Testis (tissue), 3 donors: ENCODE results near the gene DOK5. TPM values are rescaled to one million over a fixed set of nuclear protein-coding genes. Genes with fewer than 3 reads are reported as not detected.

Experiments
- DNase-seq: peaks from one replicate; pipeline ENCODE4 v3.0.0-alpha.2; 2019
- H3K27ac ChIP-seq, 2 donors: fragments of 200-600 bp; sonication (generic); one replicate each; pipeline ENCODE4 v1.5.1; 2019
- H3K27me3 ChIP-seq: fragments of 200-600 bp; sonication (generic); one replicate; pipeline ENCODE4 v1.5.1; 2019
- H3K36me3 ChIP-seq: fragments of 200-600 bp; sonication (generic); one replicate; pipeline ENCODE4 v1.5.1; 2017; ENCODE audit warnings: low read depth; ENCODE audit errors: missing control alignments
- H3K4me1 ChIP-seq: fragments of 200-600 bp; sonication (generic); one replicate; pipeline ENCODE4 v1.5.1; 2019
- H3K4me3 ChIP-seq, 2 donors: fragments of 200-600 bp; sonication (generic); one replicate each; pipeline ENCODE4 v1.5.1; 2017 to 2019
- H3K9me3 ChIP-seq: fragments of 200-600 bp; sonication (generic); one replicate; pipeline ENCODE4 v1.5.1; 2017
- POLR2A ChIP-seq: fragments of 450-650 bp; IDR thresholded peaks from one replicate; pipeline ENCODE4 v1.6.1; 2017; ENCODE audit warnings: antibody characterized with exemption, mild to moderate bottlenecking, moderate library complexity
- WGBS, 2 donors: methylation state at CpG; one replicate each; pipeline ENCODE4 v1.1.5; 2018; 5-methylcytosine and 5-hydroxymethylcytosine counted together
- intact Hi-C: fragments of 100-400 bp; cut with DNase I; formaldehyde crosslinking; loops from one replicate; pipeline ENCODE4 v1.15.1; 2023; ENCODE audit warnings: low total_unique reads
- polyA plus RNA-seq: library from polyadenylated mRNA; stranded (reverse); fragments of 350-450 nt; fragmentation: Illumina TruSeq; extraction: RNeasy Lipid Tissue Mini Kit (QIAGEN cat#74804); gene quantifications from one replicate; pipeline ENCODE4 v1.2.3, GENCODE V29; 2014; ENCODE audit warnings: low read depth, low replicate concordance; ENCODE audit not compliant: insufficient read depth
- total RNA-seq, 2 donors: library from RNA; depleted of rRNA; stranded (reverse); fragments of >200 nt; gene quantifications; one replicate each; pipeline ENCODE4 v1.2.3, GENCODE V29; 2016
- TF ChIP-seq, protein P1 (sequence below), 3 experiments: fragments of 450-650 bp in 2 of 3; fragments of 200-600 bp in 1 of 3; sonication (generic) in 1 of 3; IDR thresholded peaks; one replicate each; pipeline ENCODE4 v1.5.1; 2016 to 2019; ENCODE audit warnings: antibody characterized with exemption in 3 of 3, mild to moderate bottlenecking in 2 of 3, moderate library complexity in 1 of 3

Gene DOK5
- total and polyA plus RNA-seq, 3 donors from 2014 or later: 1.0 to 3.1 (median 1.7) TPM

- H3K36me3 ChIP-seq: no peaks in the 10 kb centered on the region
- no peaks in the 10 kb centered on the region for H3K4me1 ChIP-seq
- no peaks in the 10 kb centered on the region for H3K9me3 ChIP-seq
- intact Hi-C loops: no loop called here
- DNase-seq: no peak
- H3K27ac ChIP-seq: no peak overlapping the region
- H3K27me3 ChIP-seq: no peaks in the 10 kb centered on the region
- TF ChIP-seq, protein P1, sequence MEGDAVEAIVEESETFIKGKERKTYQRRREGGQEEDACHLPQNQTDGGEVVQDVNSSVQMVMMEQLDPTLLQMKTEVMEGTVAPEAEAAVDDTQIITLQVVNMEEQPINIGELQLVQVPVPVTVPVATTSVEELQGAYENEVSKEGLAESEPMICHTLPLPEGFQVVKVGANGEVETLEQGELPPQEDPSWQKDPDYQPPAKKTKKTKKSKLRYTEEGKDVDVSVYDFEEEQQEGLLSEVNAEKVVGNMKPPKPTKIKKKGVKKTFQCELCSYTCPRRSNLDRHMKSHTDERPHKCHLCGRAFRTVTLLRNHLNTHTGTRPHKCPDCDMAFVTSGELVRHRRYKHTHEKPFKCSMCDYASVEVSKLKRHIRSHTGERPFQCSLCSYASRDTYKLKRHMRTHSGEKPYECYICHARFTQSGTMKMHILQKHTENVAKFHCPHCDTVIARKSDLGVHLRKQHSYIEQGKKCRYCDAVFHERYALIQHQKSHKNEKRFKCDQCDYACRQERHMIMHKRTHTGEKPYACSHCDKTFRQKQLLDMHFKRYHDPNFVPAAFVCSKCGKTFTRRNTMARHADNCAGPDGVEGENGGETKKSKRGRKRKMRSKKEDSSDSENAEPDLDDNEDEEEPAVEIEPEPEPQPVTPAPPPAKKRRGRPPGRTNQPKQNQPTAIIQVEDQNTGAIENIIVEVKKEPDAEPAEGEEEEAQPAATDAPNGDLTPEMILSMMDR (IDR thresholded peaks at IDR 0.05): no peak
- no peak for TF ChIP-seq POLR2A
- H3K4me3 ChIP-seq: no peak overlapping the region
- 94 to 96% methylated on average over 2 of the region's 2 CpGs for WGBS, 2 donors
Observed at GRCh38 chr20:54556406-54556805, 81.0 kb downstream of the DOK5 start.

- no peaks in the 10 kb centered on the region for H3K9me3 ChIP-seq
- H3K4me3 ChIP-seq: no peak overlapping the region
- WGBS, 2 donors: 86 to 87% methylated on average over 3 of the region's 3 CpGs
- intact Hi-C loops: no loop called here
- DNase-seq: no peak
- no peaks in the 10 kb centered on the region for H3K27me3 ChIP-seq
- TF ChIP-seq, protein P1 (IDR thresholded peaks at IDR 0.05): no peak
- no peak for TF ChIP-seq POLR2A
- no peaks in the 10 kb centered on the region for H3K36me3 ChIP-seq
- H3K27ac ChIP-seq: no peak overlapping the region
- H3K4me1 ChIP-seq: no peaks in the 10 kb centered on the region
Observed at GRCh38 chr20:54557806-54558590, 82.6 kb downstream of the DOK5 start.

DNA sequence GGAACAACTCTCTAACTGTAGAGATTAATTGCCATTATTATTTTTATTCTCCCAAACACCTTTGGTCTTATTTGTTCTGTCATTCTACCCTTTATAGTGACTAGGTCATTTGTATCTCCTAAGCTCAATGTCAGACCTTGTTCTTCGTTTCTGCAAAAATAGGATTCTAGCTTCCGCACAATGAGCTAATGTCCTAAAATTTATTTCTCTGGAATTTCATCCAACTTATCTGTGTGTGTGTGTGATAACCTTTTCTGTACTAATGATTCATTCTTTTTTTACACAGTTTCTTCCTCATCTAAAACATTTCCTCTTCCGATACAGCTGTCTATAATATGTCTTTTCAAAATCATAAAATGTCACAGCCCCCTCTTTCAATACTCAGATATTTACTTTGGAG lies 84.5 kb downstream of the DOK5 start:
- Histone ChIP-seq H3K36me3 (no peaks in the 10 kb centered on the region), H3K27me3 (no peaks in the 10 kb centered on the region), H3K9me3 (no peaks in the 10 kb centered on the region), H3K4me3 (no peak overlapping the region), H3K27ac (no peak overlapping the region), H3K4me1 (no peaks in the 10 kb centered on the region)
- DNase-seq: no peak
- WGBS, 2 donors: 67 to 69% methylated on average over 3 of the region's 3 CpGs
- TF ChIP-seq POLR2A: no peak
- TF ChIP-seq, protein P1 (IDR thresholded peaks at IDR 0.05): no peak
- intact Hi-C loops: no loop called here

DNA sequence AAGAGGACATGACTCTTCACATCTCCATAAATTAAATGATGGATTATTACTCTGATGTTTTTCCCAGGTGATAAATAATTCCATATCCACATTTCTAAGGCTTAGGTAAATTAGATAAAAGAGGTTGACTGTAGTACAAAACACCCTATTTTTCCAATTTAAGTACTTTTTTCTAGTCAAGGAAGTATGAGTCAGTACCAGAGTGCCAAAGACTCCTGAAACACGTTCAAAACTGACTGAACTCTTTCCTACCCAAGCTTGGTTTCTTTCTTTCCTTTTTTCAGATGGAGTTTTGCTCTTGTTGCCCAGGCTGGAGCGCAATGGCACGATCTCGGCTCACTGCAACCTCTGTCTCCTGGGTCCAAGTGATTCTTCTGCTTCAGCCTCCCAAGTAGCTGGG lies 85.0 kb downstream of the DOK5 start:
- Histone ChIP-seq H3K36me3 (no peaks in the 10 kb centered on the region), H3K4me3 (no peak overlapping the region), H3K4me1 (no peaks in the 10 kb centered on the region), H3K9me3 (no peaks in the 10 kb centered on the region), H3K27me3 (no peaks in the 10 kb centered on the region), H3K27ac (no peak overlapping the region)
- intact Hi-C loops: no loop called here
- TF ChIP-seq, protein P1 (IDR thresholded peaks at IDR 0.05): no peak
- no peak for TF ChIP-seq POLR2A
- WGBS, 2 donors: 87 to 89% methylated on average over 4 of the region's 4 CpGs
- DNase-seq: no peak

DNA sequence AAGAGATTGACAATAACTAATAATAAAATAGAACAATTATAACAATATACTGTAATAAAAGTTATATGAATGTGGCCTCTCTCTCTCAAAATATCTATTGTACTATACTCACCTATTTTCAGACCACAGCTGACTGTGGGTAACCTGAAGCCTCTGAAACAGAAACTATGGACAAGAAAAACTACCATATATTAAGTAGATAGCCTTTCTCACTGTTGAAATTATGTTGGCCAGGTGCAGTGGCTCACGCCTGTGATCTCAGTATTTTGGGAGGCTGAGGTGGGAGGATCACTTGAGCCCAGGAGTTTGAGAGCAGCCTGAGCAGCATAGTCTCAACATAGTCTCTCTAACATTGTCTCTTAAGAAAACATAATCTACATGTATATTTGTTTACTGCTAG lies 89.9 kb downstream of the DOK5 start:
- Histone ChIP-seq H3K4me3 (no peak overlapping the region), H3K27me3 (no peaks in the 10 kb centered on the region), H3K36me3 (no peaks in the 10 kb centered on the region), H3K4me1 (no peaks in the 10 kb centered on the region), H3K27ac (no peak overlapping the region), H3K9me3 (no peaks in the 10 kb centered on the region)
- TF ChIP-seq, protein P1 (IDR thresholded peaks at IDR 0.05): no peak
- no peak for TF ChIP-seq POLR2A
- intact Hi-C loops: no loop called here
- WGBS, 2 donors: 97% methylated on average over 1 of the region's 1 CpG
- no peak for DNase-seq
